ENCODE results near the gene USB1.
A peak's percentile ranks its signal among the peaks of the same experiment; 100 is the strongest.

Gene USB1

GRCh38 chr16:58021661-58022551 is 20.7 kb downstream of the USB1 start:
- no peak for DNase-seq

GRCh38 chr16:58022601-58023371 is 21.6 kb downstream of the USB1 start:
- peak; percentile 72 for DNase-seq

GRCh38 chr16:58024486-58025350 is 23.5 kb downstream of the USB1 start:
- no peak for DNase-seq

- DNase-seq: peak; percentile 90
Measured at GRCh38 chr16:58025351-58026138, 24.3 kb downstream of the USB1 start, which contains the start of gene MMP15. MMP15 (plus strand) TSS chr16:58025754; CDS start chr16:58026351, 597 bp downstream.

- DNase-seq: peak; percentile 84
Measured at GRCh38 chr16:58026139-58026704, 25.0 kb downstream of the USB1 start.

GRCh38 chr16:58026705-58027160 is 25.5 kb downstream of the USB1 start:
- no peak for DNase-seq

GRCh38 chr16:58027161-58027915 is 26.1 kb downstream of the USB1 start:
- peak; percentile 56 for DNase-seq

GRCh38 chr16:58027916-58028455 is 26.8 kb downstream of the USB1 start:
- DNase-seq: no peak

GRCh38 chr16:58028541-58029070 is 27.4 kb downstream of the USB1 start:
- DNase-seq: no peak

- DNase-seq: no peak
Measured at GRCh38 chr16:58029410-58029809, 28.2 kb downstream of the USB1 start.

- DNase-seq: no peak
Measured at GRCh38 chr16:58030136-58030840, 29.1 kb downstream of the USB1 start.

GRCh38 chr16:58031016-58031800 is 30.0 kb downstream of the USB1 start:
- DNase-seq: no peak

GRCh38 chr16:58032710-58033293 is 31.6 kb downstream of the USB1 start:
- DNase-seq: peak; percentile 61

- DNase-seq: no peak
Measured at GRCh38 chr16:58034128-58034685, 33.0 kb downstream of the USB1 start.

GRCh38 chr16:58034774-58035173 is 33.6 kb downstream of the USB1 start:
- DNase-seq: no peak

- peak; percentile 43 for DNase-seq
Measured at GRCh38 chr16:58035356-58036170, 34.4 kb downstream of the USB1 start.

GRCh38 chr16:58036943-58037342 is 35.7 kb downstream of the USB1 start:
- no peak for DNase-seq

All from eye (tissue), 1 donor.